ENCODE data around the gene SHTN1. TPM values are rescaled to one million over a fixed set of nuclear protein-coding genes. Genes with fewer than 3 reads are reported as not detected.

The SHTN1 gene
- total RNA-seq, 1 donor from 2014 or later, result 26.1 TPM

DNA sequence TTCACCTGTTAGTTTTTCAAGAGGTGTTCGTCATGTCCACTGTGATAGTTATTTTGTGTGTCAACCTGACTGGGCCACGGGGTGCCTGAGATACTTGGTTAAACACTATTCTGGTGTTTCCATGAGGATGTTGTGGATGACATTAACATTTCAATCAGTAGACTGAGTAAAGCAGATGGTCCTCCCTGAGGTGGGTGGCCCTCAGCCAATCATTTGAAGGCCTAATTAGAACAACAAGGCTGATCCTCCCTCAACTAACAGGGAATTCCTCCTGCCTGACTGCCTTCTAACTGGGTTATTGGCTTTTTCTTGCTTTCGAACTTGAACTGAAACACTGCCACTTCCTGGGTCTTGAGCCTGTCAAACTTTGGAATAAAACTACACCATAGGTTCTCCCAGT lies 79.9 kb downstream of the SHTN1 start:
- no peak overlapping the region for H3K27ac Mint-ChIP-seq (ENCODE audit: unreplicated experiment)
- peaks cover 46% of the 10 kb centered on the region for H3K36me3 Mint-ChIP-seq (ENCODE audit: unreplicated experiment)
- H3K9me3 Mint-ChIP-seq (ENCODE audit: unreplicated experiment), result no peaks in the 10 kb centered on the region
- TF ChIP-seq, protein P1, sequence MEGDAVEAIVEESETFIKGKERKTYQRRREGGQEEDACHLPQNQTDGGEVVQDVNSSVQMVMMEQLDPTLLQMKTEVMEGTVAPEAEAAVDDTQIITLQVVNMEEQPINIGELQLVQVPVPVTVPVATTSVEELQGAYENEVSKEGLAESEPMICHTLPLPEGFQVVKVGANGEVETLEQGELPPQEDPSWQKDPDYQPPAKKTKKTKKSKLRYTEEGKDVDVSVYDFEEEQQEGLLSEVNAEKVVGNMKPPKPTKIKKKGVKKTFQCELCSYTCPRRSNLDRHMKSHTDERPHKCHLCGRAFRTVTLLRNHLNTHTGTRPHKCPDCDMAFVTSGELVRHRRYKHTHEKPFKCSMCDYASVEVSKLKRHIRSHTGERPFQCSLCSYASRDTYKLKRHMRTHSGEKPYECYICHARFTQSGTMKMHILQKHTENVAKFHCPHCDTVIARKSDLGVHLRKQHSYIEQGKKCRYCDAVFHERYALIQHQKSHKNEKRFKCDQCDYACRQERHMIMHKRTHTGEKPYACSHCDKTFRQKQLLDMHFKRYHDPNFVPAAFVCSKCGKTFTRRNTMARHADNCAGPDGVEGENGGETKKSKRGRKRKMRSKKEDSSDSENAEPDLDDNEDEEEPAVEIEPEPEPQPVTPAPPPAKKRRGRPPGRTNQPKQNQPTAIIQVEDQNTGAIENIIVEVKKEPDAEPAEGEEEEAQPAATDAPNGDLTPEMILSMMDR (IDR thresholded peaks at IDR 0.05), result no peak
- no peak overlapping the region for H3K4me3 Mint-ChIP-seq (ENCODE audit: unreplicated experiment)
- no peak for DNase-seq (ENCODE audit: extremely low spot score, unreplicated experiment)
- H3K27me3 Mint-ChIP-seq (ENCODE audit: unreplicated experiment), result no peaks in the 10 kb centered on the region
- H3K4me1 Mint-ChIP-seq (ENCODE audit: unreplicated experiment), result no peaks in the 10 kb centered on the region

DNA sequence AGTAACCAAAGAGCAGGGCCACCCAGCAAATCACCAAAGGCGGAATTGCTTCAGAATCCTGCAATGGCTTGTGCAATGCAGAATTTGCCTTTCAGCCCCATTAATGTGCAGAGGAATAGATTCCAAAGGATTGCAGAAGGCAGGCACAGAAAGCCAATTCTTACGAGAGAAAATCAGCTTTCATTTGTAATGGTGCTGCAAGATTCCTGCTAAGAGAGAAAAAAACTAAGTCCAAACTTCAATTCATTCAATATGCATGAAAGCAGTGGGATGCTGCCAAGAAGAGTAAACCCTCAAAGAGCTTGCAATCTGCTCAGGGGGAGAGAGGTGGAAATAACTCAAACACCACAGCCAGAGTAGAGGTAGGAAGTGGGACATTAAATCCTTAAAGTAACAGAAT lies 85.3 kb downstream of the SHTN1 start:
- TF ChIP-seq, protein P1 (IDR thresholded peaks at IDR 0.05), result no peak
- Mint-ChIP-seq H3K4me3 (ENCODE audit: unreplicated experiment) (no peak overlapping the region), H3K36me3 (ENCODE audit: unreplicated experiment) (peaks cover 37% of the 10 kb centered on the region), H3K27me3 (ENCODE audit: unreplicated experiment) (no peaks in the 10 kb centered on the region), H3K9me3 (ENCODE audit: unreplicated experiment) (no peaks in the 10 kb centered on the region), H3K4me1 (ENCODE audit: unreplicated experiment) (no peaks in the 10 kb centered on the region), H3K27ac (ENCODE audit: unreplicated experiment) (no peak overlapping the region)
- no peak for DNase-seq (ENCODE audit: extremely low spot score, unreplicated experiment)

DNA sequence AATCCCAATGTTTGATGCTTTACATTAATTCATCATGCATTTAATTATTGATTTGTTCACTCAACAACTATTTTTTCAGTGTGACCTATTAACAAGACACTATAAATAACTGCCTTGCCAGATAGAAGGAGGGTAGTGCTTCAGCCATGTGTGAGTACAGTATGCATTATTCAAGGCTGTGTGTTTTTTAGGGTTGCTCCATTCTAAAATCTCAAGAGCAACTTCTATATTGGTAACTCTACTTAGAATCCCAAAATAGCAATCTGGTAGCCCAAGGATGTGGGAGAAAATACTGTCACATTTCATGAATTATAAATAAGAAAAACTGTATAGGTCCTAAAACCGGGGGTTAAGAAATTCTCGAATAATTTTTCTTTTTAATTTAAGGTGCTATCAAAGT lies 85.8 kb downstream of the SHTN1 start:
- Mint-ChIP-seq H3K36me3 (ENCODE audit: unreplicated experiment) (peaks cover 41% of the 10 kb centered on the region), H3K27me3 (ENCODE audit: unreplicated experiment) (no peaks in the 10 kb centered on the region)
- TF ChIP-seq, protein P1 (IDR thresholded peaks at IDR 0.05), result no peak

DNA sequence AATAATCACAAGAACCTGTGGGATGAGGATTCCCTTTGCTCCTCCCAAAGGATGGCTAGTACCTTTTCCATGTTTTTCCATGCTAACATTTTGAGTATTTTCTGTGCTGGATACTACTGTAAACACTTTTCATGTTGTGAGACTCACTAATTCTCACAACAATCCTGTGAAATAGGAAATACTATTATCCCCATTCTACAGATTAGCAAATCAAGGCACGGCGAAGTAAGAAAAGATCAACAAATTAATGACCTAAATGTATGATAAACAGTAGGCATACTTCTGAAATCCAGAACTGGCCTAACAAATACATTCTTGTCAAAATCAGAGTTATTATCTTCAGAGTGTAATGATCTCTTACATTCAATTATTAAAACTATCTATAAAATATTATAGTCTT lies 86.4 kb downstream of the SHTN1 start:
- no peak for DNase-seq (ENCODE audit: extremely low spot score, unreplicated experiment)
- H3K4me1 Mint-ChIP-seq (ENCODE audit: unreplicated experiment), result no peaks in the 10 kb centered on the region
- H3K4me3 Mint-ChIP-seq (ENCODE audit: unreplicated experiment), result no peak overlapping the region
- peaks cover 42% of the 10 kb centered on the region for H3K36me3 Mint-ChIP-seq (ENCODE audit: unreplicated experiment)
- no peak overlapping the region for H3K27ac Mint-ChIP-seq (ENCODE audit: unreplicated experiment)
- TF ChIP-seq, protein P1 (IDR thresholded peaks at IDR 0.05), result no peak
- H3K9me3 Mint-ChIP-seq (ENCODE audit: unreplicated experiment), result no peaks in the 10 kb centered on the region
- H3K27me3 Mint-ChIP-seq (ENCODE audit: unreplicated experiment), result no peaks in the 10 kb centered on the region

More for the DNA sequence above, 85.8 kb downstream of the SHTN1 start:
- H3K4me1 Mint-ChIP-seq (ENCODE audit: unreplicated experiment), result no peaks in the 10 kb centered on the region
- H3K9me3 Mint-ChIP-seq (ENCODE audit: unreplicated experiment), result no peaks in the 10 kb centered on the region
- no peak overlapping the region for H3K27ac Mint-ChIP-seq (ENCODE audit: unreplicated experiment)
- no peak overlapping the region for H3K4me3 Mint-ChIP-seq (ENCODE audit: unreplicated experiment)
- DNase-seq (ENCODE audit: extremely low spot score, unreplicated experiment), result no peak

DNA sequence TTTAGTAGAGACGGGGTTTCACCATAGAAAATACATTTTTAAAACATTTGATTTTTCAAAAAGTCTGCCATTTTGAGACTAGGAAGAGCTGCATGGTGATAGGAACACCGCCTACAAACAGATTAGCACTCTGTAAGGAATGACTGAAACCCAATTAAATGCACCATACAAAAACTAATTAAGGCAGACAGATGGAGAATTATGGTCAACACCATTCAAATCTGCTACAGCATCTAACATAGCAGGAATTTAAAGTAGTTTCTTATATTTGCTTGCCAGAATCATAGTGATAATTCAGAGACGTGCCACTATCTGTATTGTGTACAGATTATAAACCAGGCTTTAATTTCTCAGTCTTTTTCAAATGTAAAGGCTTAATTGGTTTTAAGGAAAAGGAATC lies 87.5 kb downstream of the SHTN1 start:
- Mint-ChIP-seq H3K4me1 (ENCODE audit: unreplicated experiment) (no peaks in the 10 kb centered on the region), H3K27me3 (ENCODE audit: unreplicated experiment) (no peaks in the 10 kb centered on the region), H3K27ac (ENCODE audit: unreplicated experiment) (no peak overlapping the region), H3K9me3 (ENCODE audit: unreplicated experiment) (no peaks in the 10 kb centered on the region), H3K4me3 (ENCODE audit: unreplicated experiment) (no peak overlapping the region), H3K36me3 (ENCODE audit: unreplicated experiment) (peaks cover 43% of the 10 kb centered on the region)
- TF ChIP-seq, protein P1 (IDR thresholded peaks at IDR 0.05), result no peak
- no peak for DNase-seq (ENCODE audit: extremely low spot score, unreplicated experiment)

All from osteocyte (in vitro differentiated cells).